SK-N-SH (cell line): ENCODE measurements around the gene DENND1C. TPM values are rescaled to one million over a fixed set of nuclear protein-coding genes. Genes with fewer than 3 reads are reported as not detected.

ENCODE experiments used
- CTCF ChIA-PET: fragments of 300-600, 350-600 bp; formaldehyde crosslinking; extraction: SDS; loops from one replicate; lab custom pipeline; 2021; lab: Yijun Ruan, JAX
- POLR2A ChIA-PET: fragments of 350-600 bp; sonication (Branson Sonifier 250); formaldehyde crosslinking; extraction: SDS; loops from one replicate; lab custom pipeline; 2020; ENCODE audit warnings: antibody characterized with exemption, inconsistent platforms; lab: Yijun Ruan, JAX
- DNase-seq: peaks from one replicate; pipeline ENCODE4 v3.0.0; 2012
- H2AFZ ChIP-seq: fragments of 200-600 bp; sonication (generic); 2 replicates; pipeline ENCODE4 v1.8.1; 2016; ENCODE audit warnings: antibody characterized with exemption, mild to moderate bottlenecking, low read depth
- H3F3A ChIP-seq: fragments of 200-600 bp; sonication (generic); replicated peaks from 2 replicates; pipeline ENCODE3; 2016; ENCODE audit warnings: antibody characterized with exemption, mild to moderate bottlenecking; ENCODE audit not compliant: insufficient read depth
- H3K27ac ChIP-seq, 2 experiments: fragments of 200-500 bp in 1 of 2; fragments of 200-600 bp in 1 of 2; sonication (Bioruptor generic) in 1 of 2; sonication (generic), shearing (Covaris generic) in 1 of 2; 2 replicates each; pipeline versions ENCODE4 v1.5.1 to v1.6.1; 2014 to 2016; ENCODE audit warnings: low read depth in 2 of 2, inconsistent platforms in 1 of 2, low read length in 1 of 2, mild to moderate bottlenecking in 1 of 2, mixed read lengths in 1 of 2
- H3K27me3 ChIP-seq: fragments of 200-600 bp; sonication (generic), shearing (Covaris generic); 2 replicates; pipeline ENCODE4 v1.6.1; 2016; ENCODE audit warnings: mixed run types; ENCODE audit not compliant: insufficient read depth
- H3K36me3 ChIP-seq, 2 experiments: fragments of 200-500 bp in 1 of 2; fragments of 200-600 bp in 1 of 2; sonication (Bioruptor generic) in 1 of 2; sonication (generic) in 1 of 2; replicated peaks in 1 of 2; 2 replicates each; pipeline versions ENCODE3 to v1.5.1; 2014 to 2016; ENCODE audit warnings: low read length in 1 of 2, mild to moderate bottlenecking in 1 of 2; ENCODE audit not compliant: insufficient read depth in 2 of 2, control insufficient read depth in 1 of 2
- H3K4me1 ChIP-seq, 2 experiments: fragments of 200-500 bp in 1 of 2; fragments of 200-600 bp in 1 of 2; sonication (Bioruptor generic) in 1 of 2; sonication (generic), shearing (Covaris generic) in 1 of 2; 2 replicates each; pipeline versions ENCODE4 v1.5.1 to v1.6.1; 2014 to 2016; ENCODE audit warnings: low read depth in 1 of 2, low read length in 1 of 2, mixed run types in 1 of 2; ENCODE audit not compliant: insufficient read depth in 2 of 2, control insufficient read depth in 1 of 2
- H3K4me2 ChIP-seq: fragments of 200-600 bp; sonication (generic), shearing (Covaris generic); 2 replicates; pipeline ENCODE4 v1.6.1; 2017; ENCODE audit warnings: mixed run types
- H3K4me3 ChIP-seq, 2 experiments: fragments of 200-500 bp in 1 of 2; fragments of 200-600 bp in 1 of 2; sonication (Bioruptor generic) in 1 of 2; sonication (generic), shearing (Covaris generic) in 1 of 2; 2 replicates each; pipeline versions ENCODE4 v1.5.1 to v1.8.1; 2014 to 2016; ENCODE audit warnings: low read depth in 2 of 2, inconsistent platforms in 1 of 2, low read length in 1 of 2, mild to moderate bottlenecking in 1 of 2, mixed read lengths in 1 of 2, moderate library complexity in 1 of 2
- H3K79me2 ChIP-seq: fragments of 200-600 bp; sonication (generic); 2 replicates; pipeline ENCODE4 v1.8.1; 2017; ENCODE audit warnings: mild to moderate bottlenecking; ENCODE audit not compliant: insufficient read depth
- H3K9ac ChIP-seq: fragments of 200-600 bp; sonication (generic); 2 replicates; pipeline ENCODE4 v1.6.1; 2017; ENCODE audit warnings: mixed run types
- H3K9me2 ChIP-seq: fragments of 200-600 bp; sonication (generic); 2 replicates; pipeline ENCODE4 v1.6.1; 2017; ENCODE audit warnings: mixed run types
- H3K9me3 ChIP-seq: fragments of 200-600 bp; sonication (generic); 2 replicates; pipeline ENCODE4 v1.6.1; 2017; ENCODE audit warnings: mixed run types, mild to moderate bottlenecking, moderate library complexity
- H4K20me1 ChIP-seq: fragments of 200-600 bp; sonication (generic); 2 replicates; pipeline ENCODE4 v1.6.1; 2017; ENCODE audit warnings: mild to moderate bottlenecking, mixed run types; ENCODE audit not compliant: insufficient read depth
- EP300 ChIP-seq, 2 experiments: IDR thresholded peaks; 2 replicates each; pipeline versions ENCODE4 v1.4.0 to v1.6.1; 2012; ENCODE audit warnings: borderline replicate concordance in 1 of 2, low read depth in 1 of 2, low read length in 1 of 2
- FOSL2 ChIP-seq: IDR thresholded peaks from 2 replicates; pipeline ENCODE4 v1.4.0; 2012; ENCODE audit warnings: low read depth, mild to moderate bottlenecking, moderate library complexity, borderline replicate concordance
- FOXJ3 ChIP-seq: sonication (generic); formaldehyde crosslinking; IDR thresholded peaks from 2 replicates; pipeline ENCODE4 v1.5.1; 2020; ENCODE audit warnings: mild to moderate bottlenecking, missing genetic modification reagents
- GABPA ChIP-seq: IDR thresholded peaks from 2 replicates; pipeline ENCODE4 v1.4.0; 2012; ENCODE audit warnings: low read depth, mild to moderate bottlenecking
- JUND ChIP-seq: IDR thresholded peaks from 2 replicates; pipeline ENCODE4 v1.4.0; 2012
- MAX ChIP-seq: IDR thresholded peaks from 2 replicates; pipeline ENCODE4 v1.4.0; 2012; ENCODE audit warnings: low read depth
- MEF2A ChIP-seq: IDR thresholded peaks from 2 replicates; pipeline ENCODE4 v1.4.0; 2012; ENCODE audit warnings: low read depth, borderline replicate concordance
- MXI1 ChIP-seq: IDR thresholded peaks from 2 replicates; pipeline ENCODE4 v1.6.1; 2012; ENCODE audit warnings: mild to moderate bottlenecking, low read depth, low read length, improper control_type of control experiment
- RAD21 ChIP-seq: IDR thresholded peaks from 2 replicates; pipeline ENCODE4 v1.6.1; 2012; ENCODE audit warnings: mild to moderate bottlenecking, low read length
- REST ChIP-seq: IDR thresholded peaks from 2 replicates; pipeline ENCODE4 v1.6.1; 2012; ENCODE audit warnings: mild to moderate bottlenecking, low read depth, low read length, moderate library complexity
- RXRA ChIP-seq: IDR thresholded peaks from 2 replicates; pipeline ENCODE4 v1.4.0; 2012; ENCODE audit warnings: low read depth, mild to moderate bottlenecking, borderline replicate concordance
- SIN3A ChIP-seq: IDR thresholded peaks from 2 replicates; pipeline ENCODE4 v1.6.1; 2012; ENCODE audit warnings: low read depth, mild to moderate bottlenecking, low read length, moderate library complexity, borderline replicate concordance
- SMC3 ChIP-seq: IDR thresholded peaks from 2 replicates; pipeline ENCODE4 v1.6.1; 2012; ENCODE audit warnings: low read depth, low read length, improper control_type of control experiment
- TAF1 ChIP-seq: IDR thresholded peaks from 2 replicates; pipeline ENCODE4 v1.6.1; 2012; ENCODE audit warnings: low read depth, mild to moderate bottlenecking, low read length, moderate library complexity, borderline replicate concordance
- TCF12 ChIP-seq: IDR thresholded peaks from 2 replicates; pipeline ENCODE4 v1.4.0; 2012
- TEAD4 ChIP-seq: IDR thresholded peaks from 2 replicates; pipeline ENCODE4 v1.4.0; 2012; ENCODE audit warnings: mild to moderate bottlenecking, borderline replicate concordance; ENCODE audit not compliant: insufficient read depth
- USF2 ChIP-seq: fragments of 150-350 bp; IDR thresholded peaks from 2 replicates; pipeline ENCODE4 v1.6.1; 2017; ENCODE audit warnings: antibody characterized with exemption, low read length, low read depth, borderline replicate concordance
- WGBS: methylation state at CpG from one replicate; pipeline ENCODE4 v1.1.6; 2017; ENCODE audit warnings: low lambda C conversion rate; 5-methylcytosine and 5-hydroxymethylcytosine counted together
- polyA plus RNA-seq, 3 experiments: library from polyadenylated mRNA; depleted of rRNA; stranded (reverse); fragments of >200 nt; gene quantifications; 2 replicates each; pipeline ENCODE4 v1.2.3, GENCODE V29; 2012
- TF ChIP-seq, protein P1 (sequence below): fragments of 200-600 bp; sonication (generic); IDR thresholded peaks from 2 replicates; pipeline ENCODE4 v1.6.1; 2017; ENCODE audit warnings: antibody characterized with exemption, mild to moderate bottlenecking, moderate library complexity
- TF ChIP-seq, protein P2 (sequence below): IDR thresholded peaks from 2 replicates; pipeline ENCODE4 v1.4.0; 2012; ENCODE audit warnings: low read depth, borderline replicate concordance
- TF ChIP-seq, protein P3 (sequence below): IDR thresholded peaks from 2 replicates; pipeline ENCODE4 v1.4.0; 2012; ENCODE audit warnings: low read depth, borderline replicate concordance
- TF ChIP-seq, protein P4 (sequence below): fragments of 150-350 bp; IDR thresholded peaks from 2 replicates; pipeline ENCODE4 v1.6.1; 2016; ENCODE audit warnings: mild to moderate bottlenecking, low read depth, low read length

DENND1C gene
- polyA plus RNA-seq, 1 of the 3 experiments (the other 2 are of a cell fraction) = 0.05 TPM

DNA sequence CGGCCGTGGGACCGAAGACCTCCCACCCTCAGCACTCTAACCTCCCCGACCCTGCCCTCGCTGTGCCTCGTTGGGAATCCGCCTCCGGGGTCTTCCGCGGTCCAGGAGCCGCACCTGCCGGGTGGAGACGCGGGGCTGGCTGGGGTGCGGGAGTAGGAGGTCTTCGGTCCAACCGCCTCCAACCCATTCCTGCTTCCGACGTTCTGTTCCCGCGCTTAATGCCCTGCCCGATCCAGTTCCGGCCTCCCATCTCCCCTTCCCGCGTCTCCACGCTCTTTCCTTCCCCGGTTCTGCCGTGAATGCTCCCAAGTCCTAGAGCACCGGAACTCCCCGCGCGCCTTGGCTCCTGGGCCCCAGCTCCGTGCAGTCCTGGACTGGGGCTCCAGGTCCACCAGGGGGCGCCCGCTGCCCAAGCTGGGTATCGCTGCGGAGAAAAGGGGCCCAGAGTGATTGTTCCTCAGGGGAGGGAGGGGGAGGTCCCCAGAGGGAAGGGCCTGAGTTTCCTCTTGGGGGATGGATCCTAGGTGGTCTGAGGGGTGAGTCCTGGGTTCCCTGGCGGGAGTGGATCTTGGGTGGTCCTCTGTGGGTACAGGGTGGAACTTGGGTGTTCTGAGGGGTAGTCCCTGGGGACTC, 35.2 kb upstream of the DENND1C start:
- peak overlapping the region in 1 of 2 experiments; percentile 41; a peak in 2 of 4 replicates for H3K27ac ChIP-seq
- TF ChIP-seq TAF1 (no peak), RXRA (no peak), TEAD4 (no peak), USF2 (no peak), FOSL2 (no peak), MEF2A (no peak), MAX (no peak), GABPA (peak; percentile 37; the same call in 1 of the 2 replicates), RAD21 (peak; percentile 82), TCF12 (no peak), JUND (no peak), FOXJ3 (CRISPR knock-in tag) (no peak), REST (no peak), SIN3A (0 out of 2 replicates have a peak, but pooled peaks have one; percentile 46), SMC3 (peak; percentile 87), MXI1 (peak; percentile 6; the same call in 1 of the 2 replicates), EP300 (IDR thresholded peaks at IDR 0.05; ENCODE audit: borderline replicate concordance in 1 of 2, low read depth in 1 of 2, low read length in 1 of 2) (no peak)
- TF ChIP-seq, protein P1, sequence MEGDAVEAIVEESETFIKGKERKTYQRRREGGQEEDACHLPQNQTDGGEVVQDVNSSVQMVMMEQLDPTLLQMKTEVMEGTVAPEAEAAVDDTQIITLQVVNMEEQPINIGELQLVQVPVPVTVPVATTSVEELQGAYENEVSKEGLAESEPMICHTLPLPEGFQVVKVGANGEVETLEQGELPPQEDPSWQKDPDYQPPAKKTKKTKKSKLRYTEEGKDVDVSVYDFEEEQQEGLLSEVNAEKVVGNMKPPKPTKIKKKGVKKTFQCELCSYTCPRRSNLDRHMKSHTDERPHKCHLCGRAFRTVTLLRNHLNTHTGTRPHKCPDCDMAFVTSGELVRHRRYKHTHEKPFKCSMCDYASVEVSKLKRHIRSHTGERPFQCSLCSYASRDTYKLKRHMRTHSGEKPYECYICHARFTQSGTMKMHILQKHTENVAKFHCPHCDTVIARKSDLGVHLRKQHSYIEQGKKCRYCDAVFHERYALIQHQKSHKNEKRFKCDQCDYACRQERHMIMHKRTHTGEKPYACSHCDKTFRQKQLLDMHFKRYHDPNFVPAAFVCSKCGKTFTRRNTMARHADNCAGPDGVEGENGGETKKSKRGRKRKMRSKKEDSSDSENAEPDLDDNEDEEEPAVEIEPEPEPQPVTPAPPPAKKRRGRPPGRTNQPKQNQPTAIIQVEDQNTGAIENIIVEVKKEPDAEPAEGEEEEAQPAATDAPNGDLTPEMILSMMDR = peak; percentile 97
- TF ChIP-seq, protein P2, sequence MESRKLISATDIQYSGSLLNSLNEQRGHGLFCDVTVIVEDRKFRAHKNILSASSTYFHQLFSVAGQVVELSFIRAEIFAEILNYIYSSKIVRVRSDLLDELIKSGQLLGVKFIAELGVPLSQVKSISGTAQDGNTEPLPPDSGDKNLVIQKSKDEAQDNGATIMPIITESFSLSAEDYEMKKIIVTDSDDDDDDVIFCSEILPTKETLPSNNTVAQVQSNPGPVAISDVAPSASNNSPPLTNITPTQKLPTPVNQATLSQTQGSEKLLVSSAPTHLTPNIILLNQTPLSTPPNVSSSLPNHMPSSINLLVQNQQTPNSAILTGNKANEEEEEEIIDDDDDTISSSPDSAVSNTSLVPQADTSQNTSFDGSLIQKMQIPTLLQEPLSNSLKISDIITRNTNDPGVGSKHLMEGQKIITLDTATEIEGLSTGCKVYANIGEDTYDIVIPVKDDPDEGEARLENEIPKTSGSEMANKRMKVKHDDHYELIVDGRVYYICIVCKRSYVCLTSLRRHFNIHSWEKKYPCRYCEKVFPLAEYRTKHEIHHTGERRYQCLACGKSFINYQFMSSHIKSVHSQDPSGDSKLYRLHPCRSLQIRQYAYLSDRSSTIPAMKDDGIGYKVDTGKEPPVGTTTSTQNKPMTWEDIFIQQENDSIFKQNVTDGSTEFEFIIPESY = no peak
- TF ChIP-seq, protein P3, sequence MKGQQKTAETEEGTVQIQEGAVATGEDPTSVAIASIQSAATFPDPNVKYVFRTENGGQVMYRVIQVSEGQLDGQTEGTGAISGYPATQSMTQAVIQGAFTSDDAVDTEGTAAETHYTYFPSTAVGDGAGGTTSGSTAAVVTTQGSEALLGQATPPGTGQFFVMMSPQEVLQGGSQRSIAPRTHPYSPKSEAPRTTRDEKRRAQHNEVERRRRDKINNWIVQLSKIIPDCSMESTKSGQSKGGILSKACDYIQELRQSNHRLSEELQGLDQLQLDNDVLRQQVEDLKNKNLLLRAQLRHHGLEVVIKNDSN = no peak
- TF ChIP-seq, protein P4, sequence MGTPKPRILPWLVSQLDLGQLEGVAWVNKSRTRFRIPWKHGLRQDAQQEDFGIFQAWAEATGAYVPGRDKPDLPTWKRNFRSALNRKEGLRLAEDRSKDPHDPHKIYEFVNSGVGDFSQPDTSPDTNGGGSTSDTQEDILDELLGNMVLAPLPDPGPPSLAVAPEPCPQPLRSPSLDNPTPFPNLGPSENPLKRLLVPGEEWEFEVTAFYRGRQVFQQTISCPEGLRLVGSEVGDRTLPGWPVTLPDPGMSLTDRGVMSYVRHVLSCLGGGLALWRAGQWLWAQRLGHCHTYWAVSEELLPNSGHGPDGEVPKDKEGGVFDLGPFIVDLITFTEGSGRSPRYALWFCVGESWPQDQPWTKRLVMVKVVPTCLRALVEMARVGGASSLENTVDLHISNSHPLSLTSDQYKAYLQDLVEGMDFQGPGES = no peak

More for the DNA sequence above, 35.2 kb upstream of the DENND1C start:
- ChIA-PET CTCF (interaction anchor here (0.7 to 2.9 kb wide), 24 partner anchors 11 to 477 kb away, joined by 3 to 20 read pairs (median 4); partner anchors contain the start of gene DENND1C), POLR2A (no interaction called here)
- peak; percentile 92 for DNase-seq
- Histone ChIP-seq H2AFZ (peak overlapping the region; percentile 69), H3K9me2 (no peaks in the 10 kb centered on the region), H3K9ac (peak overlapping the region; percentile 59; the same call in 1 of the 2 replicates), H3K4me1 (peaks cover 6 to 8% of the 10 kb centered on the region in 2 experiments; a peak in 1 of 4 replicates), H3K4me3 (peak overlapping the region; percentile 57 to 66), H3K9me3 (no peaks in the 10 kb centered on the region), H3K36me3 (no peaks in the 10 kb centered on the region), H3K27me3 (no peaks in the 10 kb centered on the region), H3K4me2 (peak overlapping the region; percentile 94), H3F3A (peaks cover 7% of the 10 kb centered on the region), H4K20me1 (no peaks in the 10 kb centered on the region), H3K79me2 (no peaks in the 10 kb centered on the region)
- 1% methylated on average over 16 of the region's 38 CpGs for WGBS
